HG02840 (cell line): ENCODE measurements around the gene DHX35.
A peak's percentile ranks its signal among the peaks of the same experiment; 100 is the strongest.

ENCODE experiments used
- ATAC-seq: cut with Tn5 transposase; IDR thresholded peaks from one replicate; pipeline ENCODE4 v1.9.1; 2021; ENCODE audit warnings: mild to moderate bottlenecking, moderate library complexity, moderate number of reproducible peaks; ENCODE audit not compliant: unreplicated experiment, low FRiP score

Gene DHX35

GRCh38 chr20:39049148-39049547, 87.0 kb downstream of the DHX35 start:
- ATAC-seq = no peak

GRCh38 chr20:39049684-39050554, 87.8 kb downstream of the DHX35 start:
- ATAC-seq = peak; percentile 75

- no peak for ATAC-seq
These were observed 88.4 kb downstream of the DHX35 start for GRCh38 chr20:39050555-39050902.

- no peak for ATAC-seq
These were observed 90.5 kb downstream of the DHX35 start for GRCh38 chr20:39052676-39053075.

GRCh38 chr20:39057143-39057542, 95.0 kb downstream of the DHX35 start:
- no peak for ATAC-seq

- ATAC-seq = no peak
These were observed 95.8 kb downstream of the DHX35 start for GRCh38 chr20:39057911-39058310.

- ATAC-seq = no peak
These were observed 96.9 kb downstream of the DHX35 start for GRCh38 chr20:39059036-39059435.

GRCh38 chr20:39066471-39067242, 104.5 kb downstream of the DHX35 start:
- ATAC-seq = no peak

- ATAC-seq = no peak
These were observed 105.5 kb downstream of the DHX35 start for GRCh38 chr20:39067526-39068216.

- no peak for ATAC-seq
These were observed 107.8 kb downstream of the DHX35 start for GRCh38 chr20:39069976-39070375.

- no peak for ATAC-seq
These were observed 108.5 kb downstream of the DHX35 start for GRCh38 chr20:39070484-39071231.

- no peak for ATAC-seq
These were observed 110.0 kb downstream of the DHX35 start for GRCh38 chr20:39072132-39072531.

GRCh38 chr20:39072653-39073052, 110.5 kb downstream of the DHX35 start:
- ATAC-seq = no peak

- ATAC-seq = no peak
These were observed 113.6 kb downstream of the DHX35 start for GRCh38 chr20:39075731-39076130.

GRCh38 chr20:39076958-39077357, 114.8 kb downstream of the DHX35 start:
- ATAC-seq = no peak

- no peak for ATAC-seq
These were observed 118.2 kb downstream of the DHX35 start for GRCh38 chr20:39080326-39080725.

GRCh38 chr20:39081255-39081654, 119.1 kb downstream of the DHX35 start:
- ATAC-seq = no peak

- ATAC-seq = no peak
These were observed 120.7 kb downstream of the DHX35 start for GRCh38 chr20:39082622-39083398.

- no peak for ATAC-seq
These were observed 121.6 kb downstream of the DHX35 start for GRCh38 chr20:39083761-39084160.

- no peak for ATAC-seq
These were observed 126.9 kb downstream of the DHX35 start for GRCh38 chr20:39089029-39089428.
